HAP-1 (cell line): Measurements from ENCODE around the gene MGARP.
"Not testable (repeated sequence)": the region's sequence is repeated elsewhere in the genome, so short reads cannot be mapped to it uniquely, and the experiment has no call there.

Experiments
- DNase-seq, 2 experiments: peaks; one replicate each; pipeline ENCODE4 v3.0.0-alpha.2; 2016 to 2020; ENCODE audit warnings: low spot score in 2 of 2
- H3K27me3 ChIP-seq: fragments of 250-450 bp; sonication (Bioruptor Pico); 2 replicates; pipeline ENCODE4 v1.5.1; 2020; ENCODE audit warnings: low read depth, mild to moderate bottlenecking, moderate library complexity
- H3K36me3 ChIP-seq: fragments of 250-450 bp; sonication (Bioruptor Pico); replicated peaks from 2 replicates; pipeline ENCODE4 v1.5.1; 2020; ENCODE audit warnings: mild to moderate bottlenecking
- H3K4me1 ChIP-seq: fragments of 250-450 bp; sonication (Bioruptor Pico); 2 replicates; pipeline ENCODE4 v1.5.1; 2020; ENCODE audit warnings: mild to moderate bottlenecking
- H3K4me3 ChIP-seq: fragments of 250-450 bp; sonication (Bioruptor Pico); 2 replicates; pipeline ENCODE4 v1.5.1; 2020; ENCODE audit warnings: mild to moderate bottlenecking, moderate library complexity
- H3K9me3 ChIP-seq: fragments of 250-450 bp; sonication (Bioruptor Pico); 2 replicates; pipeline ENCODE4 v1.5.1; 2020; ENCODE audit warnings: mild to moderate bottlenecking, moderate library complexity
- in situ Hi-C: fragments of 300-500 bp; cut with MboI; formaldehyde crosslinking; loops from 3 replicates; pipeline ENCODE4 v1.14.3; 2020; ENCODE audit warnings: low sequenced_read_pairs, inconsistent platforms, mixed read lengths

MGARP gene

DNA sequence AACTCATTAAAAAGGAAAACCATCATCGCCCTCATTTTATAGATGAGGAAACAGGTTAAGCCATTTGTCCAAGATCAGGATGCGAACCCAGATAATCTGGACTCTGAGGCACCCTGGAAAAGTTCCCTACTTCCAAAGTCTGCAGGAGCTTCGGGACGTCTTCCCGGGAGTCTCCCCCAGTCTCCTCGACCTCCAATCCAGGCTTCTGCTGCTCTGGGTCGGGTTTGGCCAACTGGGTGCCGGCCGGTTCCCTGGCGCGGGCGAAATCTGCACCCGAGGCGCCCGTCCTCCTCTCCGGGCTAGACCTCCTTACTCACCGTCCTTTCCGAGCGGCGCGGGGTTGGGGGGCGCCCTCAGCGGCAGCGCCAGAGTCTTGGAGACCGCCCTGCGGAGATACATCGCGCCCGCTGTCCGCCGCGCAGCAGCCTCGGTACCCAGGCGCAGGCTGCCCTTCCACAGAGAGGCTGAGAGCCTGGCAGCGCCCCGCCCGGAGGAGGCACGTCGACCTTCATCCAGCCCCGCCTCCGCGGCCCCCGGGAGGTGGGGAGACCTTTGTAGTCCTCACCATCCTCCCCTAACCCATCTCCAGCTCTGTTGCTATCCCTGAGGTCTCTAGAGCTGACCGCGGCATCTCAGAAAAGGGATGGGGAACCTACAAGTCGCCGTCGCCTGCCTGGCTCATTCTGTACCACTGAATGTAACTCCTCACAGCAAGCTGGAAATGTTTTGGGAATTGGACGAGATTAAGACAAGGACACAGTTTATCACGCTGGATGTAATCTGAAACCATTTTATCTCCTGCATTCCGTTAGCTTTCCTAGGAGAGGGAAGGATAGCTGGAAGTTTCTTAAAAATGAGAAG is at the start of gene MGARP:
TSS of gene MGARP (minus strand) at position 466 of the 861 bp plus-strand sequence. CDS start at position 399, 67 bp downstream.
- in situ Hi-C loops = no loop called here
- no peak within 1 kb of the TSS for H3K4me3 ChIP-seq
- H3K27me3 ChIP-seq = no peaks in the 10 kb centered on the region
- no peaks in the 10 kb centered on the region for H3K36me3 ChIP-seq
- peaks cover 2% of the 10 kb centered on the region; the same call in 1 of the 2 replicates for H3K9me3 ChIP-seq
- no peaks in the 10 kb centered on the region for H3K4me1 ChIP-seq
- DNase-seq = no peak

DNA sequence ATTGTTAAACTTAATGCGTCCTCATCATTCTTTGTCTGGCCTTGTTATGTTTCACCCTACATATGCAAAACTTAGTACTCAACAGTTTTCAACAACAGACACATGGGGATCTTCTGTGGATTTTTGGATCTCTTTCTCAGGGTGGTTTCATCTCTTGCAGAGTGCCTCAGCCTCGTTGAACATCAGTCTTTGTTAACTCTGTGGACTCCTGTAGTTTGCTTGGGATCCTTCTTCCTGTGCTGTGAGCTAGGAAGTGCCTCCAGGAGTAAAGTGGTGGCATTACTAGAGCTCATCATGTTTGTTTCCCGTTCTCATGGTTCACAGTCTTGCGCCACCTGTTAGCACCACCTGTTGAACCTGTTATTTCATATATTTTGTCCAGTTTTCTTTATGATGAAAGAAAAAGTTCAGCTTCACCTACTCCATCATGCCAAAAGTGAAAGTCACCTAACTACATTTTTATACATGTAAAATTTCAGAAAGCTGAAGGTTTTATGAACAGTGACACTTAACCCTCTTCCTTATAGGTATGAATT is 49.7 kb upstream of the MGARP start:
- H3K4me3 ChIP-seq = no peak overlapping the region
- H3K4me1 ChIP-seq = peaks cover 9% of the 10 kb centered on the region
- DNase-seq = no peak
- in situ Hi-C loops = no loop called here
- no peaks in the 10 kb centered on the region for H3K27me3 ChIP-seq
- peaks cover 24% of the 10 kb centered on the region for H3K36me3 ChIP-seq
- no peaks in the 10 kb centered on the region for H3K9me3 ChIP-seq

DNA sequence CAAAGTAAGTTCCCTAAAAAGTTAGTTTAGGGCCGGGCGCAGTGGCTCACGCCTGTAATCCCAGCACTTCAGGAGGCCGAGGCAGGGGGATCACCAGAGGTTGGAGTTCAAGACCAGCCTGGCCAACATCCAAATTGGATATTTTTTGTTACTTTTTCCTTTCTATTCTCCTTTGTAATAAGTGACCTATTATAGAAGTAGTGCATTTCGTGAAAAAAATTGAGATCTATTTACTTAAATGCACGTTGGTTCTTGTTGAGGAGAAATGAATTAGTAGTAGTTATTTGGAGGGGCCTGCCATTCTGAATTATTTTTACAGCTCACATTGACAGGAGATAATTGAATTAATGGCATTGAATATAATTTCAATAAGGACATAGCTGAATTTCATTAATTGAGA is 44.6 kb upstream of the MGARP start:
- no peak overlapping the region for H3K4me3 ChIP-seq
- in situ Hi-C loops = no loop called here
- peaks cover 4% of the 10 kb centered on the region; the same call in 1 of the 2 replicates for H3K9me3 ChIP-seq
- peaks cover 33% of the 10 kb centered on the region for H3K4me1 ChIP-seq
- H3K36me3 ChIP-seq = peaks cover 15% of the 10 kb centered on the region; the same call in 1 of the 2 replicates
- DNase-seq = no peak
- no peaks in the 10 kb centered on the region for H3K27me3 ChIP-seq

DNA sequence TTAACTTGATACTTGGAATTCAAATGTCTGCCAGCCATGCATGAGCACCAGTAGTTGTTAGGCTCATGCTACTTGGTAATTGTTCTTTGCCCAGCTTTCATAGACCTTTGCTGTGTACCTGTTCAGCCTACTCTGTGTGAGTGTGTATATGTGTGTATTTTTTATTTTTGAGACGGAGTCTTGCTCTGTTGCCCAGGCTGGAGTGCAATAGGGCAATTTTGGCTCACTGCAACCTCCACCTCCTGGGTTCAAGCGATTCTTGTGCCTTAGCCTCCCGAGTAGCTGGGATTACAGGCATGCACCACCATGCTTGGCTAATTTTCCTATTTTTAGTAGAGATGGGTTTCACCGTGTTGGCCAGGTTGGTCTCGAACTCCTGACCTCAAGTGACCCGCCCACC is 42.5 kb upstream of the MGARP start:
- H3K9me3 ChIP-seq, H3K36me3 ChIP-seq, in situ Hi-C loops, H3K4me3 ChIP-seq, DNase-seq, H3K27me3 ChIP-seq: not testable (repeated sequence)
- H3K4me1 ChIP-seq = peaks cover 40% of the 10 kb centered on the region

DNA sequence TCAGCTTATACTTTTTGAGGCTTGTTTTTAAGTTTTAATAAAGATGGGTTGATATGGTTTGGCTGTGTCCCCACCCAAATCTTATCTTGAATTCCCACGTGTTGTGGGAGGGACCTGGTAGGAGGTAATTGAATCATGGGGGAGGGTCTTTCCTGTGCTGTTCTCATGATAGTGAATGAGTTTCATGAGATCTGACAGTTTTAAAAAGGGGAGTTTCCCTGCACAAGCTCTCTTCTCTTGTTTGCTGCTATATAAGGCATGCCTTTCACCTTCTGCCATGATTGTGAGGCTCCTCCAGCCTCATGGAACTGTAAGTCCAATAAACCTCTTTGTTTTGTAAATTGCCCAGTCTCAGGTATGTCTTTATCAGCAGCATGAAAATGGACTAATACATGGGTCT is 42.0 kb upstream of the MGARP start:
- H3K4me3 ChIP-seq, in situ Hi-C loops, DNase-seq, H3K36me3 ChIP-seq, H3K27me3 ChIP-seq, H3K9me3 ChIP-seq: not testable (repeated sequence)
- H3K4me1 ChIP-seq = peaks cover 45% of the 10 kb centered on the region

DNA sequence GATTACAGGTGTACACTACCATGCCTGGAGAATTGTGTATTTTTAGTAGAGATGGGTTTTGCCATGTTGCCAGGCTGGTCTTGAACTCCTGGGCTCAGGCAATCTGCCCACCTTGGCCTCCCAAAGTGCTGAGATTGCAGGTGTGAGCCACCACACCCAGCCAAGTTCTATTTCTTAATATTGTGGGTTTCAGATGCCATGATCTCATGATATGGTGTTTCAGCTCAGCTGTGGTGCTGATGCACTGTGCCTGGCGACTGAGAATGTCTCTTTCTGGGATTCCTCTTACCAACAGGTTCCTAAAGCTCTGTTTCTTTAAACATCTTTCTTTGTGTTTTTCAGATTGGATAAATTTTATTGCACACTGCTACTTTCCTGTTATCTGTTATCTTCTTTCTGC is 39.5 kb upstream of the MGARP start:
- no peak for DNase-seq
- Histone ChIP-seq H3K27me3 (no peaks in the 10 kb centered on the region), H3K9me3 (peaks cover 7% of the 10 kb centered on the region; the same call in 1 of the 2 replicates), H3K4me1 (peaks cover 42% of the 10 kb centered on the region), H3K36me3 (no peaks in the 10 kb centered on the region; the same call in none of the 2 replicates), H3K4me3 (no peak overlapping the region)
- in situ Hi-C loops = no loop called here

DNA sequence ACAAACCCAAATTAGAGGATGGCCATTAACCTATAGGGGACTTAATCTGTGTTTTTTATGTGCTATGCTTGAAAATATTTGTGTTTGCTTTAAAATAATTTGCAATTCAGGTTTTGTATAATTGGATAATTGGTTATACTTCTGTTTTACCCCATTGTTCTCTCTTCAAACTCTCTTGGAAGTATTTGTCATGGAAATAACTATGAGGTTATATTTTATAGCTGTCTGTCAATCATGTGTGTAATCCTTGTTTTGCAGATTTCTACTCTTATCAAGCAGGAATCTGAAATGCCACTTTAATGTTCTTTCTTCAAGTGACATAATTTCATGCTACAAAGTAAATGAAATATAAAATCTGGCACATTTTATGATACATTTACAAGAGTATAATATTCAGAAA is 37.6 kb upstream of the MGARP start:
- in situ Hi-C loops = no loop called here
- H3K27me3 ChIP-seq = no peaks in the 10 kb centered on the region
- DNase-seq = peak in 1 of 2 experiments; percentile 77
- peaks cover 37% of the 10 kb centered on the region for H3K4me1 ChIP-seq
- no peaks in the 10 kb centered on the region; the same call in 1 of the 2 replicates for H3K36me3 ChIP-seq
- peaks cover 7% of the 10 kb centered on the region; the same call in 1 of the 2 replicates for H3K9me3 ChIP-seq
- H3K4me3 ChIP-seq = no peak overlapping the region

DNA sequence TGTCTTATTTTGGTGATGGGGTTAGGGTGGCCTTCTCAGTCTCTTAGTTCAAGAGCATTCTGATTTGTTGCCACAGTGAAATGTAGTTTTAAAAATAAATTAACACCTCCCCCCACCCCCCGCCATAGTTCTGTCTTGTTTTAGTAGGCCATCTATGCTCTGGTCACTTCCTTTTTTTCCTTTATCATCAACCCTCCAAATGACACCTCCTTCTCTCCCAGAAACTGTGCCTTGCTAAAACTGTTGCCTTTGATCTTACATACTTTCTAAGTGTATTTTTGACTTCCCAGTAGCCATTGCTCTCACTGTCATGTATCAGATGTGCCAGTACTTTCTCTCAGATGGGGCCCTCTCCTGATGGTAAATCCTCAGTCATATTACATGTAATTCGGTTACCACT is 36.7 kb upstream of the MGARP start:
- Histone ChIP-seq H3K4me1 (peaks cover 28% of the 10 kb centered on the region), H3K36me3 (no peaks in the 10 kb centered on the region; the same call in 1 of the 2 replicates), H3K4me3 (no peak overlapping the region), H3K27me3 (no peaks in the 10 kb centered on the region), H3K9me3 (peaks cover 7% of the 10 kb centered on the region; the same call in 1 of the 2 replicates)
- no peak for DNase-seq
- in situ Hi-C loops = no loop called here

DNA sequence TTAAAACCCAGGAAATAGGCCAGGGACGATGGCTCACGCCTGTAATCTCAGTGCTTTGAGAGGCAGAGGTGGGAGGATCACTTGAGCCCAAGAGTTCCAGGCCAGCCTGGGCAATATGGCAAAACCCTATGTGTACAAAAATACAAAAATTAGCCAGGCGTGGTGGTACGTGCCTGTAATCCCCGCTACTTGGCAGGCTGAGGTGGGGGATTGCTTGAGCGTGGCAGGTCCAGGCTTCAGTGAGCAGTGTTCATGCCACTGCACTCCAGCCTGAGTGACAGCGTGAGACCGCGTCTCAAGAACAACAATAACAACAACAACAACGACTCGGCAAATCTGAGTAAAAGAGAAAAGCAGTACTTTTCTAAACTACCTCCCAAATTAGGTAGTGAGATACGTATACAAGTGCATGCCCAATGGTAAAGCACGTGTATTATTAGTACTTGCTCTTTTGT is 35.2 kb upstream of the MGARP start:
- H3K27me3 ChIP-seq = no peaks in the 10 kb centered on the region
- H3K4me1 ChIP-seq = peaks cover 27% of the 10 kb centered on the region
- in situ Hi-C loops = no loop called here
- 0 out of 2 replicates have a peak, but pooled peaks cover 3% of the 10 kb centered on the region for H3K9me3 ChIP-seq
- no peak for DNase-seq
- no peaks in the 10 kb centered on the region; the same call in 1 of the 2 replicates for H3K36me3 ChIP-seq
- H3K4me3 ChIP-seq = no peak overlapping the region

DNA sequence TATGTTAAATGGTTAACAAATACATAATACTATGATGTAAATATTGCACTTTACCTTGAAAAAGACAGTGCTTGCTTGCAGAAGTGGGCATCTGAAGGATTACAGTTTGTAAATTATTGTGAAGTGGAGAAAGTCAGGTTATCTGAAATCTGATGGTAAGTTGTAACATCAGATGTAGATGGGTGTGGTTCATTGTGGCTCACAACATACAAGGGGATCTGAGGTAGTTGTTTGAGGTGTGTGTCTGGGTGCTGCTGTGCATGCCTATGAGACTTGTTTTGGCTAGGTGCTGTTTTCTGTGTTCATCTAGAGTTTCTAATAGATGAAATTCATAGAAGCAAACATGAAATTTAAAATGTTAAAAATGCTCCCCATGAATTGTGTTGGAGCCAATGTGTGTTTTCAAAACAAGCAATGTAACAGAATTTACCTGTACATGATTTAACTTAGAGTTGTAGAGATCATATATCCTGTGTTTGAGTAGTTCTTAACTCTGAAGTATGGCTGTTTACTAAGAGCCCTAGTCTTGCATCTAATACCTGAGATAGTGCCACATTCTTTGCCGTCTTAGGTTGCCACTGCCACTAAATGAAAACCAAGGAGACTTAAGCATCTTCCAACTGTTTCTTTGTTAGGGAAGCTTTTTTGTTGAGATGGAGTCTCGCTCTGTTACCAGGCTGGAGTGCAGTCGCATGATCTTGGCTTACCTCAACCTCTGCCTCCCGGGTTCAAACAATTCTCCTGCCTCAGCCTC is 34.2 kb upstream of the MGARP start:
- Histone ChIP-seq H3K4me3 (no peak overlapping the region), H3K36me3 (no peaks in the 10 kb centered on the region; the same call in 1 of the 2 replicates), H3K9me3 (0 out of 2 replicates have a peak, but pooled peaks cover 3% of the 10 kb centered on the region), H3K27me3 (no peaks in the 10 kb centered on the region), H3K4me1 (peaks cover 27% of the 10 kb centered on the region)
- in situ Hi-C loops = no loop called here
- no peak for DNase-seq

DNA sequence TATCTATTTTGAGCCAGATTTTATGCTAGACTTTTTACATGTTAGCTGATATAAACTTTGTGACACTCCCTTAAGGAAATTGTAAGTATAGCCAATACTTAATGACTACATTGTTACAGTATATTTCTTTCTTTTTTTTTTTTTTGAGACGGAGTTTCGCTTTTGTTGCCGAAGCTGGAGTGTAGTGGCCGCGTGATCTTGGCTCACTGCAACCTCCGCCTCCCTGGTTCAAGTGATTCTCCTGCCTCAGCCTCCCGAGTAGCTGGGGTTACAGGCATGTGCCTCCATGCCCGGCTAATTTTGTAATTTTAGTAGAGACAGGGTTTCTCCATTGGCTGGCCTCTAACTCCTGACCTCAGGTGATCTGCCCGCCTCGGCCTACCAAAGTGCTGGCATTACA is 33.4 kb upstream of the MGARP start:
- H3K9me3 ChIP-seq, H3K36me3 ChIP-seq, DNase-seq, in situ Hi-C loops, H3K27me3 ChIP-seq, H3K4me3 ChIP-seq: not testable (repeated sequence)
- H3K4me1 ChIP-seq = peaks cover 27% of the 10 kb centered on the region

DNA sequence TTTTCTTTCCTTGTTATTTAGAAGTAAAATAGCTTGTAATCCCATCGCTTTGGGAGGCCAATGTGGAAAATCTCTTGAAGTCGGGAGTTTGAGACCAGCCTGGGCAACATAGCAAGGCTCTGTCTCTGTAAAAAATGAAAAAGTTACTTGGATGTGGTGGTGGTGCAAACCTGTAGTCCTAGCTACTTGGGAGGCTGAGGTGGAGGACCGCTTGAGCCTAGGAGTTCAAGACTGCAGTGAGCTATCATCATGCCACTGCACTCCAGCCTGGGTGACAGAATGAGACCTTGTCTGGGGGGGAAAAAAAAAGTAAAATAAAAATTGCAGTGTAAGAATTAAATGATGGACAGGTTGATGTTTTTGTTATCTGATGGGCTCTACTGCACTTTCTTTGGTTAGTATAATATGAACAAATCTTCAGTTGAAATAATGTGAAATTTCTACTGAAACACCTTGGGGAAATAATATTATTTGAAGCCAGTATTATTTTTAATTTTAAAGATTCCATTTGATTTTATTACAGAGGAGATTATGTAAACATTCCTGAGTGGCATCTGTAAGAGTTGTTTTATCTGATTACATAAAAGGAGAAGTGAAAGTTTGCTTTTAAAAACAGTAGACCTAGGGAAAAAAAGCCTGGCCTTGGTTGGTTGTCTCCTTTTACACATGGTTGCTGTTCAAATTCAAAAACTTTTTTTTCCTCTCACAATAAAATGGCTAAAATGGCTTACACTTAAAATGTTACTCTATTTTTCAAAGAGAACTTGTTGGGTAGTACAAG is 32.7 kb upstream of the MGARP start:
- Histone ChIP-seq H3K27me3 (no peaks in the 10 kb centered on the region), H3K4me1 (peaks cover 22% of the 10 kb centered on the region), H3K4me3 (no peak overlapping the region), H3K9me3 (0 out of 2 replicates have a peak, but pooled peaks cover 3% of the 10 kb centered on the region), H3K36me3 (peaks cover 9% of the 10 kb centered on the region)
- no peak for DNase-seq
- in situ Hi-C loops = no loop called here

DNA sequence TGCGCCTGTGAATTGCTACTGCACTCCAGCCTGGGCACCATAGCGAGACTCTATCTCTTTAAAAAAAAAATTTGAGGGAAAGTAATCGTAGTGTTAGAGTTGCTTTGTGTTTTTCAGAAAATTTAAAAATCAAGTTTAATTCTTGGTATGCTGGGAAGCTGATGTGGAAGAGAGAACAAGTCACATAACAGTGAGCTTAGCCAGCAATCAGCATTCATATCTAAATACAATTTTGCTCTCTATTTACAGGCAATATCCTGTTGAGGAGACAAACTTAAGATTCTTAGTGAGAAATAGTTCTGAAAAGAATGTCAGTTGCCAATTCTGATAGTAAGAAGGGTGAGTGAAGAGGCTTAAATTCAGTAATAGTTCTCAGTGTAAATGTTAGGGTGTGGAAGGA is 31.9 kb upstream of the MGARP start:
- Histone ChIP-seq H3K9me3 (0 out of 2 replicates have a peak, but pooled peaks cover 2% of the 10 kb centered on the region), H3K27me3 (no peaks in the 10 kb centered on the region), H3K4me3 (no peak overlapping the region), H3K4me1 (peaks cover 18% of the 10 kb centered on the region), H3K36me3 (peaks cover 18% of the 10 kb centered on the region)
- in situ Hi-C loops = no loop called here
- DNase-seq = no peak
